Middle frontal gyrus (tissue), 1 donor: ENCODE data around the gene IBA57.

ENCODE experiments used
- DNase-seq: peaks from one replicate; pipeline ENCODE4 v3.0.0-alpha.2; 2015; ENCODE audit warnings: low spot score; ENCODE audit errors: extremely low spot score

IBA57 gene

GRCh38 chr1:228190182-228190581, 24.6 kb downstream of the IBA57 start:
- no peak for DNase-seq

DNA sequence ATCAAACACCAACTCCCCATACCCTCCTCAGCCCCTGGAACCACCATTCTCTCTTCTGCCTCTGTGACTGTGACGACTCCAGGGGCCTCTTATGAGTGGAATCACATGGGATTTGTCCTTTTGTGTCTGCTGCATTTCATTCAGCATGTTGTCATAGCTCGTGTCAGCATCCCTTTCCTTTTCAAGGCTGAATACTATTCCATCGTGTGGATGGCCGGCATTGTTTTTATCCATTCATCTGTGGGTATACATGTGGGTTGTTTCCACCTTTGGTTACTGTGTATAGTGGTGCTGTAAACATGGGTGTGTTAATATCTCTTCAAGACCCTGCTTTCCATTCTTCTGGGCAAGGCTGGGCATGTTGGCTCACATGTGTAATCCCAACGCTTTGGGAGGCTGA, 25.2 kb downstream of the IBA57 start:
- DNase-seq = no peak

- DNase-seq = no peak
These were observed 28.8 kb downstream of the IBA57 start for GRCh38 chr1:228194436-228194835.

DNA sequence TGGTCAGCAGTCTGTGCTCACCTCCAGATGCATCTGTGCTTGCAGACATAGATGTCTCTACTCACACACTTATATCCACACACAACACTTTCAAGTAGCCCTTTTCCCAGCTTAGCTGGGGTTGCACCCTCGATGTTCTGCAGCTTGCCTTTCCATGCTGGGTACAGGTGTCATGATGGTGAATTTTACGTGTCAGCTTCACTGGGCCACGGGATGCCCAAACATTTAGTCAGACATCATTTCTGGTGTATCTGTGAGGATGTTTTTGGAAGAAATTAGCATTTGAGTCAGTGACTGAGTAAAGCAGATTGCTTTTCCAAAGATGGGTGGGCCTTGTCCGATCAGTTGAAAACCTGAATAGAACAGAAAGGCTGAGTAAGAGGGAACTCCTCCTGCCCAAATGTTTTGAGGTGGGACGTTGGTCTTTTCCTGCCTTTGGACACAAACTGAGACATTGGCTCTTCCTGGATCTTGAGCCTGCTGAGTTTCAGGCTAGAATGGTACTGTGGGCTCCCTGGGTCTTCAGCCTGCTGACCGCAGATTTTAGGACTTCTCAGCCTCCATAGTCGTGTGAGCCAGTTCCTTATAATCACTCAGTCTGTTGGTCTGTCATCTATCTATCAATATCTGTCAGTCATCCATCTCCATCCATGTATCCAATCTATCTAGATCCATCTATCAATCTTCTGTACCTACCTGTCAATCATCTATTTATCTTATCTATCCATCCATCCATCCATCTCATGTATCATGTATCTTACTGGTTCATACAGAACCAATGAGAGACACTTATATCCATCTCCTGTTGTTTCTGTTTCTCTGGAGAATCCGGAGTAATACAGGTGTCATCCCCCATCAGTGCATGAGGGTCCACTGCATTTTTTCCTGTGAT, 29.6 kb downstream of the IBA57 start:
- no peak for DNase-seq

DNA sequence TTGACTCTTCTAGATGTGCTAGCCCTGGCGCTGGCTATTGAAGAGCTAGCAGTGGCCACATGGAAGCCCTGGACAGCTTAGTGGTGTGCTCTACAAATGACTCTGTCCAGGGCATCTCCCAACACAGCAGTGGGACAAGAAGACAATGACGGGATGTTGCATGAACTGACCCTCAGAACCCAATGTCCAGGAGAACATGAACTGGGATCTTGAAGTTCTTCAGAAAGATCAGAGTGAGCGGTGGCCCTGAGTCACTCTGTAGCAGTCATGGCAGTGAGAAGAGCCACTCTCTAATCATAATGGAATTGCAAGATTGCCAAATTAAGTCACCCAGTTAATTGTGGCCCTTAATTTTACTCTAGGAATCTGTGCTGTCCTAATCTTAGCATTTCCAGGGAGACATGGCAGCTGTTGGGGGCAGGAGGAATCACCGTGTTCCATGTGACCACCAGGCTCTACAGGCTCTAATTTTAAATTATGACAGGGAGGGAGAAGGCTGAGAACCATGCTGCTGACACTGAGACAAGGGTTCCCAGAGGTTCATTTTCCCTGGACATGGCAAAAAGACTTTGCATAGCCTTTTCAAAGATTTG, 32.0 kb downstream of the IBA57 start:
- no peak for DNase-seq

DNA sequence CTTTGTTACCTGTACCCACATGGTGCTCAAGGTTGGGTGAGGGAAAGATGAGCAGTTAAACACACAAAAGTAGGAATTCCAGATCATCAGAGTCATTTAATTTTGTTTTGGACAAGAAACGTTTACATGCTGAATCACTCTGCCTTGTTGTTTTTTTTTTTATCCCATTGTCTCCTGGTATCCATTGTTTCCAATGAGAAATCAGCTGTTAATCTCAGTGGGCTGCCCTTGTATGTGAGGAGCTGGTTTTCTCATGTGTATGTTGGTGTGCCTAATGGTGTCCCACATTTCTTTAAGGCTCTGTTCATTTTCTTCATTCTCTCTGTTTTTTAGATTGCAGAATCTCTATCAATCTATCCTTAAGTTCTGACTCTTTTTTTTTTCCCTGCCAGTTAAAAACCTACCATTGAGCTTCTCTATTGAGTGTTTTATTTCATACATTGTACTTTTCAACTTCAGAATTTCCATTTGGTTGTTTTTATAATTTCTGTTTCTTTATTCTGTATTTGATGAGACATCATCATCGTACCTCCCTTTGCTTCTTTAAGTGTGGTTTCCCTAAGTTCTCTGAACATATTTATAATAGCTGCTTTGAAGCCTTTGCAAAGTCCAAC, 33.5 kb downstream of the IBA57 start:
- no peak for DNase-seq

- no peak for DNase-seq
These were observed 39.4 kb downstream of the IBA57 start for GRCh38 chr1:228204958-228205357.

GRCh38 chr1:228205526-228206436, 40.2 kb downstream of the IBA57 start:
- DNase-seq = no peak

DNA sequence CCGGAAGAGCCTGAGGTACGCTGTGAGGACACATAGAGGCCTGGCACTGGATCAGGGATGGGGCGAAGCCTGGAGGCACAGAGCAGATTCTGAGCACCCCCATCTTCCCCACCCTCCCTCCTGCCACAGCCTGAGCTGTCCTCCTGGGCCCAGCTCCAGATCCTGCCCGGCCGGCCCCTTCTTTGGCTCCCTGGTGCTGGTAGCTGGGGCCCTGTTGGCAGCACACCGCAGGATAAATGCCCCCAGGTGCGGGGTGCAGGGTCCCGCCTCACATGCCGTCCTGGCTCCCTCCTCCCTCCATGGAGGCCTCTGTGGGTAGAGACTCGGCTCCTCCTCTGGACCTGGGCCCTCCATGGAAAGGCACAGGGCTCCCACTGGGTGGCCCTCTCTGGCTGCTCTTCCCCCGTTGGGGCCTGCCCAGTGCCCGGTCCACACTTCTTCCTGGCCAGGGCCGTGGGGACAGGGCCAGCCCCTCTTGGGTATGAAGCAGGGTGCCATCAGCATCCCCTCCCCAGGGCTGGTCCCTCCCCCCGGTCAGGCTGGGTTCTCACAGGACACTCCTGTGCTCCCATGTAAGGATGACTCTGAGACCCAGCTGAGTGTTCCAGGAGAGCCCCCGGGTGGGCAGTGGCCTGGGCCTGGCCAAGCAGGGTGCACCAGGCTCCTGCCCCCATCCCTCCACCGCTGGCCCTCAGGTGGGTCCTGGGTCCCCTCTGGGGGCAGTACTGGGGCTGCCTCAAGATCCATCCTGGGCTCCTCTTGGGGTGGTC, 41.2 kb downstream of the IBA57 start:
- DNase-seq = no peak

- no peak for DNase-seq
These were observed 41.8 kb downstream of the IBA57 start for GRCh38 chr1:228207381-228207810.

- no peak for DNase-seq
These were observed 42.5 kb downstream of the IBA57 start, which contains the start of gene OBSCN for GRCh38 chr1:228207851-228208821. TSS of gene OBSCN (plus strand) at chr1:228208044. CDS start at chr1:228211784, 3,740 bp downstream.

- DNase-seq = no peak
These were observed 43.4 kb downstream of the IBA57 start for GRCh38 chr1:228208831-228209551.

GRCh38 chr1:228209657-228210056, 44.1 kb downstream of the IBA57 start:
- DNase-seq = no peak

DNA sequence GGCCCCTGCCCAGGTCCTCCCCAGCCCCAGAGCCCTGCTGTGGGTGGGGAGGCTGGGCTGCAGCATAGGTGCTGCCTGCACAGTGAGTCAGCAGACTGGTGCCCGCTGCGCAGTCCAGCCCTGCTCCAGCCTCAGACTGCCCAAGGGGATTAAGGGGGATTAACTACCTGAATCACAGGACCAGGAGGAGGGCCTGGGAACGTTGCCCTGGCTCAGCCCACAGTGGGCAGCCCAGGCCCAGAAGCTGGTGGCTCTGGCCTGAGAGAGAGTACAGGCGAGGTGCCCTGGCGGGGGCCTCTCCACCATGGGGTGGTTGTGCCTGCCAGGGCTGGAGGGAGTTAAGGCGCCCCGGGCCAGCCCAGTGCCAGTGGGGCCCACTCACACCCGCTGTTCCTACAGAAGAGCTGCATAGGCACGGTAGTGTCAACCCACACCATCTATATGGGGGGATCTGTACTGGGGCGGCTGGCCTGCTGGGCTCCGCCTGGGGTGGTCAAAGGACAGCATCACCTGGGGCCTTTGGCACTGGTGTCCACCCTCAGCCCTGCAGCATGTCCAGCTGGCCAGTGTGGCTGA, 44.6 kb downstream of the IBA57 start:
- DNase-seq = no peak

- DNase-seq = no peak
These were observed 45.3 kb downstream of the IBA57 start for GRCh38 chr1:228210712-228211530.

DNA sequence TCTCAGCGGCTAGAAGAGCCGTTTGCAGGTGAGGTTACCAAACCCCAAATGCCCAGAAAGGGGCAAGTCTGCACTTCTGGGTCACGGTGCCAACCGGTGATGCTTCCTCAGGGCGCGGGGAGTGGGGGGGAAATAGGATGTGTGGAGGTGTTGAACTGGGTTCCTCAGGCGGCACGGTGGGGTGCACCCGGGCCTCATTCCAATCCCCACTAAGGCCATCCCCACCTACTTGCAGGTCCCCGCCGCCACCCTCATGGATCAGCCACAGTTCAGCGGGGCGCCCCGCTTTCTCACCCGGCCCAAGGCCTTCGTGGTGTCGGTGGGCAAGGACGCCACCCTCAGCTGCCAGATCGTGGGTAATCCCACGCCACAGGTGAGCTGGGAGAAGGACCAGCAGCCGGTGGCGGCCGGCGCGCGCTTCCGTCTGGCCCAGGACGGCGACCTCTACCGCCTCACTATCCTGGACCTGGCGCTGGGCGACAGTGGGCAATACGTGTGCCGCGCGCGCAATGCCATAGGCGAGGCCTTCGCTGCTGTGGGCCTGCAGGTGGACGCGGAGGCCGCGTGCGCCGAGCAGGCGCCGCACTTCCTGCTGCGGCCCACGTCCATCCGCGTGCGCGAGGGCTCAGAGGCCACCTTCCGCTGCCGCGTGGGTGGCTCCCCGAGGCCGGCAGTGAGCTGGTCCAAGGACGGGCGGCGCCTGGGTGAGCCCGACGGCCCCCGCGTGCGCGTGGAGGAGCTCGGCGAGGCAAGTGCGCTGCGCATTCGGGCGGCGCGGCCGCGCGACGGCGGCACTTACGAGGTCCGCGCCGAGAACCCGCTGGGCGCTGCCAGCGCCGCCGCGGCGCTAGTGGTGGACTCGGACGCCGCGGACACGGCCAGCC, 46.2 kb downstream of the IBA57 start:
- DNase-seq = no peak
